ENCODE results near the gene GLDC.

- TF ChIP-seq CTCF (IDR thresholded peaks at IDR 0.05) = no peak
- TF ChIP-seq POLR2A (IDR thresholded peaks at IDR 0.05) = no peak
These were observed 94.4 kb downstream of the GLDC start for GRCh38 chr9:6551136-6551535.

Data from right lobe of liver (tissue), 4 donors.